Tibial artery (tissue), 4 donors: Measurements from ENCODE around the gene NDST3.

ENCODE experiments used
- DNase-seq, 2 donors: peaks; one replicate each; pipeline ENCODE4 v3.0.0-alpha.2; 2019
- H3K27ac ChIP-seq, 2 donors: fragments of 200-600 bp; sonication (generic) in 1 of 2; 1 replicate in 1 of 2; 2 replicates in 1 of 2; pipeline ENCODE4 v1.5.1; 2018 to 2019; ENCODE audit warnings: mild to moderate bottlenecking in 1 of 2
- H3K27me3 ChIP-seq, 2 donors: fragments of 200-600 bp; sonication (generic) in 1 of 2; one replicate each; pipeline versions ENCODE4 v1.5.1 to v1.6.0; 2016 to 2019
- H3K36me3 ChIP-seq, 3 donors: fragments of 200-600 bp; sonication (generic) in 2 of 3; one replicate each; pipeline ENCODE4 v1.5.1; 2016 to 2019; ENCODE audit warnings: mild to moderate bottlenecking in 2 of 3
- H3K4me1 ChIP-seq, 4 donors: fragments of 200-600 bp; sonication (generic) in 2 of 4; 1 replicate in 3 of 4; 2 replicates in 1 of 4; pipeline ENCODE4 v1.5.1; 2016 to 2019
- H3K4me3 ChIP-seq, 2 donors: fragments of 200-600 bp; sonication (generic) in 1 of 2; 1 replicate in 1 of 2; 2 replicates in 1 of 2; pipeline ENCODE4 v1.5.1; 2018 to 2019; ENCODE audit warnings: mild to moderate bottlenecking in 2 of 2
- H3K9me3 ChIP-seq, 3 donors: fragments of 200-600 bp; sonication (generic) in 1 of 3; one replicate each; pipeline ENCODE4 v1.5.1; 2016 to 2019
- intact Hi-C: fragments of 100-400 bp; cut with DNase I; formaldehyde crosslinking; loops from one replicate; pipeline ENCODE4 v1.15.0; 2023; ENCODE audit warnings: low total_unique reads
- TF ChIP-seq, protein P1 (sequence below), 2 experiments: fragments of 200-600 bp in 1 of 2; fragments of 450-650 bp in 1 of 2; IDR thresholded peaks; one replicate each; pipeline ENCODE4 v1.5.1; 2017 to 2019; ENCODE audit warnings: antibody characterized with exemption in 2 of 2, mild to moderate bottlenecking in 1 of 2, moderate library complexity in 1 of 2

Gene NDST3

DNA sequence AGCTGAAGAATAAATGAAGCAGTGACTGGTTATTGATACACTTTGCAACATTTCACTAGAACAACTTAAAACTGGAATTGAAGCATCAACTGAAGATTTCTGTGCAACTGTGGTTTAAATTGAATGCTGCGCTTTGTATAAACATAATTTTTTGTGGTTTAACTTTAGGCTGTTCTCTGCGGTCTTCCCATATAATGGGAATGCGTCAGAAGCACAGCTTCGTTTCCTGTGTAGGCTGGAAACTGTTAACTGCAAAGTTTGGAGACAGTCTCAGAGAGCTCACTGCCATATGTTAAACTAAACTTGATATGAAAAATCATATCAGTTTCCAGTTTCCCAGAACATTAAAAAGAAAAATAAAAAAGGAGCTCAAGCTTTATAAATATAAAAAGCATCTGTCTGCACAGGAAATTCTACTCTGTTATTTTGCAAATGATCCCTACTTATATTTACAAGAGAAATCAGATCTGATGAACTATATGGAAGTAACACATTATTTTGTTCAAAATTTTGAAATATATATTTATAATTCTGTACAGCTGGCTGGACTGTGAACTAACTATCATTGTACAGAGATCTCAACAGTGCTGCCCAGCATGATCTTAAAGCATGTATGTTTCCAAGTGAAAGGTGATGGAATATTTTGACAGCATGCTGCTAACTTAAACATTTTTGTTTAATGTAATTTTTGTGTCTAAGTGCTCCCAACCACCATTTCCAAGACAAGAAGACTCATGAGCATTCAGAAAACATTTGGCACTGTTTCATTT lies 139.9 kb downstream of the NDST3 start:
- H3K4me1 ChIP-seq, result no peaks in the 10 kb centered on the region
- H3K9me3 ChIP-seq, result no peaks in the 10 kb centered on the region
- intact Hi-C loops, result no loop called here
- no peaks in the 10 kb centered on the region for H3K36me3 ChIP-seq
- TF ChIP-seq, protein P1, sequence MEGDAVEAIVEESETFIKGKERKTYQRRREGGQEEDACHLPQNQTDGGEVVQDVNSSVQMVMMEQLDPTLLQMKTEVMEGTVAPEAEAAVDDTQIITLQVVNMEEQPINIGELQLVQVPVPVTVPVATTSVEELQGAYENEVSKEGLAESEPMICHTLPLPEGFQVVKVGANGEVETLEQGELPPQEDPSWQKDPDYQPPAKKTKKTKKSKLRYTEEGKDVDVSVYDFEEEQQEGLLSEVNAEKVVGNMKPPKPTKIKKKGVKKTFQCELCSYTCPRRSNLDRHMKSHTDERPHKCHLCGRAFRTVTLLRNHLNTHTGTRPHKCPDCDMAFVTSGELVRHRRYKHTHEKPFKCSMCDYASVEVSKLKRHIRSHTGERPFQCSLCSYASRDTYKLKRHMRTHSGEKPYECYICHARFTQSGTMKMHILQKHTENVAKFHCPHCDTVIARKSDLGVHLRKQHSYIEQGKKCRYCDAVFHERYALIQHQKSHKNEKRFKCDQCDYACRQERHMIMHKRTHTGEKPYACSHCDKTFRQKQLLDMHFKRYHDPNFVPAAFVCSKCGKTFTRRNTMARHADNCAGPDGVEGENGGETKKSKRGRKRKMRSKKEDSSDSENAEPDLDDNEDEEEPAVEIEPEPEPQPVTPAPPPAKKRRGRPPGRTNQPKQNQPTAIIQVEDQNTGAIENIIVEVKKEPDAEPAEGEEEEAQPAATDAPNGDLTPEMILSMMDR (IDR thresholded peaks at IDR 0.05), result no peak
- no peak overlapping the region for H3K4me3 ChIP-seq
- no peak overlapping the region for H3K27ac ChIP-seq
- H3K27me3 ChIP-seq, result no peaks in the 10 kb centered on the region
- DNase-seq, result no peak

DNA sequence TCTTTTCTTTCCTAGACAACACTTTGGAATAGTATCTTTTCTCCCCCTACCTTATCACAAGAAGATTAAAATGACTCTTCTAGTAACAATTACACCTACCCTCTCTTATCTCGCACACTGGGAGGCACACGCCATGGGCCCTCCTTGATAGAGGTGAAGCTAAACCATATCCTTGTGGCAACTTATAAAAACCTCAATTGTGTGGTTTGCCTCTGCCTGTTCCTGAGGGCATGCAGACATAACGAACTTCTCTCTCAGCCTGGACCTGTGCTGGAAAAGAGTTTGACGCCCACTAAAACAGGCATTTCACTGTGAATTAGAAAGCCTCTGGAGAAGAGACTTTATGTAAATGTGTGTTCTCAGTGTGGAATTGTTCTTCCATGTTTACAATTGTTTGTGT lies 141.2 kb downstream of the NDST3 start:
- Histone ChIP-seq H3K4me3 (no peak overlapping the region), H3K36me3 (no peaks in the 10 kb centered on the region), H3K4me1 (no peaks in the 10 kb centered on the region), H3K27me3 (no peaks in the 10 kb centered on the region), H3K27ac (no peak overlapping the region), H3K9me3 (no peaks in the 10 kb centered on the region)
- intact Hi-C loops, result no loop called here
- DNase-seq, result no peak
- TF ChIP-seq, protein P1 (IDR thresholded peaks at IDR 0.05), result no peak

DNA sequence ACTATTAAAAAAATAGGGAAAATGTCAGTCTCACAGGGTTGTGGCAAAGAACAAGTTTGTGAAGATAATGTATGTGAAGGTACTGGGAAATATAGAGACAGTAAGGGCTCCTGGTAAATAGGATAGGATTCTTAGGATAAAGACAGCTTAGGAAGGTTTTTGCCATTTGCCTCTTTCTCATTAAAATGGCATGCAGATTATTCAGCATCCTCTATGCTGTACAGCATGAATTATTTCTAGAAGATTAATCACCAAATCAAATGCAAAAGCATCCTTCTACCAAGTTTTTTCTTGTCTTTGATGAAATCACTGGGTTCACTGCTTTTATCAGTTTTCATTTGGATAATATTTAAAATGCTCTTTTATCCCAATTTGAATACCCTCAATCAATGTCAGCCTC lies 142.8 kb downstream of the NDST3 start:
- no peak overlapping the region for H3K27ac ChIP-seq
- H3K27me3 ChIP-seq, result no peaks in the 10 kb centered on the region
- TF ChIP-seq, protein P1 (IDR thresholded peaks at IDR 0.05), result no peak
- no peaks in the 10 kb centered on the region for H3K4me1 ChIP-seq
- no peak for DNase-seq
- no peak overlapping the region for H3K4me3 ChIP-seq
- no peaks in the 10 kb centered on the region for H3K36me3 ChIP-seq
- no peaks in the 10 kb centered on the region for H3K9me3 ChIP-seq
- intact Hi-C loops, result no loop called here

DNA sequence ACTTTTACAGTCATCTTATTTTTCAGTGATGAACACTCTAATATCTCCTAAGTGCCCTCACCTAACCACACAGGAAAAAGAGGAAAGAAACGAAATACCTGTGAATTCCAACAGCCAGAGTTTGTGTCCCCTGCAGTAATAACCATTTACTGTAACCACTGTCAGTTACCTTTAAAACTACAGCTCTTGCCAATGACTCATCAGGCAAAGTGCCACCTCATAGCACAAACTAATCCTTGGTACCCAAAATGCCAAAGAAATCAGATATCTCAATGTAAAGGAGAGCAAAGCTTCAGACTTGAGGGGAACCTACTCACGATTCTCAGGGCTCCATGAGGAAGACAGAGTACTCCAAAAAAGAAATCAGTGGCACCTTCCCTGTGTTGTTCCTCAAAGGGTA lies 146.5 kb downstream of the NDST3 start:
- Histone ChIP-seq H3K4me3 (no peak overlapping the region), H3K27me3 (no peaks in the 10 kb centered on the region)
- TF ChIP-seq, protein P1 (IDR thresholded peaks at IDR 0.05), result no peak

DNA sequence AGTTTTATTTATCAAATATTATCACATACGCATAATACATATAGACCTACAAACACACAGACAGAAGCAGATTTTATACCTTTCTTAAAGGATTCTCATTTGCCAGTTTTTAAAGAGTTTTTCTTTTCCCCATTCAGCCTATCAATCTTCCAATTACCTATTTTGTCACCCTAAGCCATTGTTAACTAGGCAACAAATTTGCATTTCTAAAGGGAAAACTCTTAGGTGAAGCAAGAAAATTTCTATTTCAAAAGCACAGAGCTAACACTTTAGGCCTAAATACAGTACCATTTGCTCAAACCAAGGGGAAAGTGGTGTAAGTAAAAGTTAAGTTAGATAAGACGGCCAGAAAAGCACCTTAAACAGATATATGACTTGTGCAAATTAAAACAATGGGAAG lies 156.6 kb downstream of the NDST3 start:
- H3K36me3 ChIP-seq, result no peaks in the 10 kb centered on the region
- H3K27ac ChIP-seq, result no peak overlapping the region
- H3K4me3 ChIP-seq, result no peak overlapping the region
- TF ChIP-seq, protein P1 (IDR thresholded peaks at IDR 0.05), result no peak
- no peaks in the 10 kb centered on the region for H3K9me3 ChIP-seq
- intact Hi-C loops, result no loop called here
- DNase-seq, result no peak
- no peaks in the 10 kb centered on the region for H3K4me1 ChIP-seq
- no peaks in the 10 kb centered on the region for H3K27me3 ChIP-seq

More for the DNA sequence above, 146.5 kb downstream of the NDST3 start:
- intact Hi-C loops, result no loop called here
- Histone ChIP-seq H3K4me1 (no peaks in the 10 kb centered on the region), H3K27ac (no peak overlapping the region), H3K36me3 (no peaks in the 10 kb centered on the region), H3K9me3 (no peaks in the 10 kb centered on the region)
- no peak for DNase-seq
